ENCODE results near the gene MAPK14. TPM values are rescaled to one million over a fixed set of nuclear protein-coding genes. Genes with fewer than 3 reads are reported as not detected.

MAPK14 gene
- total and polyA plus RNA-seq, 9 of the 15 experiments (the other 6 are each of a cell fraction or from before 2014, with no cell fraction given) = 8.8 to 62.7 (median 35.5) TPM

DNA sequence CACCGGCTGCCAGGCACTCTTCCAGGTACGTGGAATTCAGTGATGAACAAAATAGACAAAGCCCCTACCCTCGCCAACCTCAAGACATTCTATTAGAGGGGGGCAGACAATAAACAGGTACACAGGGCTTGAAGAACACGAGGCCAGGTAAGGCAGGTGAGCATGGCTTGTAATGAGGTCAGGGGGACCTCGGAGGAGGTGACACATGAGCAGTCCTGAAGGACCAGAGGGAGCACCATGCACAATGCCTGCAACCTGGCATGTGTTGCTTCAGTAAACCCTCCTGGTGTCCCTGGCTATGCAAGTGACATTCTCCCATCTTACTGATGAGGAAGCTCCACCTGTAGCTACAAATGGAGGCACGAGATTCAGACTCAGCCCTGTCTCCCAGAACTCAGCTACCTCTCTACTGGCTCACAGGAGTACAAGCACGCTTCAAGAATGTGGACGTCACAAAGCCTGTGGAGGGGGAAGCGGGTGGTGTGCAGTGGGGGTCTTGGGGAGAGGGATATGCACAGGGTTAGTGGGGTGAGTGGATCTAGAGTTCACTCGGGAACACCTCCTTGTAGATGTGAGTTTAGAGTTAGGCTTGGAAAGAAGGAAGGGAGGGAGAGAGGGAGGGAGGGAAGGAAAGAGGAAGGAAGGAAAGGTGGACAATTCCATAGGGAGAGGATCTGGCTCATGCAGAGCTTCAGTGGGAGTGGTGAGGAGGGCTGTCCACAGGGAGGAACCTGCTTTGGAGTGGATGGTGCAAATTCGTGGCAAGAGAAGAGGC lies 95.1 kb downstream of the MAPK14 start (continued):
- TF ChIP-seq, protein P1, sequence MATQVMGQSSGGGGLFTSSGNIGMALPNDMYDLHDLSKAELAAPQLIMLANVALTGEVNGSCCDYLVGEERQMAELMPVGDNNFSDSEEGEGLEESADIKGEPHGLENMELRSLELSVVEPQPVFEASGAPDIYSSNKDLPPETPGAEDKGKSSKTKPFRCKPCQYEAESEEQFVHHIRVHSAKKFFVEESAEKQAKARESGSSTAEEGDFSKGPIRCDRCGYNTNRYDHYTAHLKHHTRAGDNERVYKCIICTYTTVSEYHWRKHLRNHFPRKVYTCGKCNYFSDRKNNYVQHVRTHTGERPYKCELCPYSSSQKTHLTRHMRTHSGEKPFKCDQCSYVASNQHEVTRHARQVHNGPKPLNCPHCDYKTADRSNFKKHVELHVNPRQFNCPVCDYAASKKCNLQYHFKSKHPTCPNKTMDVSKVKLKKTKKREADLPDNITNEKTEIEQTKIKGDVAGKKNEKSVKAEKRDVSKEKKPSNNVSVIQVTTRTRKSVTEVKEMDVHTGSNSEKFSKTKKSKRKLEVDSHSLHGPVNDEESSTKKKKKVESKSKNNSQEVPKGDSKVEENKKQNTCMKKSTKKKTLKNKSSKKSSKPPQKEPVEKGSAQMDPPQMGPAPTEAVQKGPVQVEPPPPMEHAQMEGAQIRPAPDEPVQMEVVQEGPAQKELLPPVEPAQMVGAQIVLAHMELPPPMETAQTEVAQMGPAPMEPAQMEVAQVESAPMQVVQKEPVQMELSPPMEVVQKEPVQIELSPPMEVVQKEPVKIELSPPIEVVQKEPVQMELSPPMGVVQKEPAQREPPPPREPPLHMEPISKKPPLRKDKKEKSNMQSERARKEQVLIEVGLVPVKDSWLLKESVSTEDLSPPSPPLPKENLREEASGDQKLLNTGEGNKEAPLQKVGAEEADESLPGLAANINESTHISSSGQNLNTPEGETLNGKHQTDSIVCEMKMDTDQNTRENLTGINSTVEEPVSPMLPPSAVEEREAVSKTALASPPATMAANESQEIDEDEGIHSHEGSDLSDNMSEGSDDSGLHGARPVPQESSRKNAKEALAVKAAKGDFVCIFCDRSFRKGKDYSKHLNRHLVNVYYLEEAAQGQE (IDR thresholded peaks at IDR 0.05; ENCODE audit: borderline replicate concordance) = no peak
- TF ChIP-seq, protein P1 (CRISPR knock-in tag; IDR thresholded peaks at IDR 0.05; ENCODE audit: low read depth) = no peak
- TF ChIP-seq KLF13 (tag; IDR thresholded peaks at IDR 0.05; ENCODE audit: borderline replicate concordance, low read depth) (no peak), SETDB1 (IDR thresholded peaks at IDR 0.05; ENCODE audit: low read length) (no peak), CBFB (CRISPR knock-in tag; IDR thresholded peaks at IDR 0.05) (0 out of 2 replicates have a peak, but pooled peaks have one; percentile 6), ZNF263 (CRISPR knock-in tag; IDR thresholded peaks at IDR 0.05; ENCODE audit: borderline replicate concordance) (peak; percentile 30; the same call in 1 of the 2 replicates), ZNF23 (CRISPR knock-in tag; IDR thresholded peaks at IDR 0.05) (no peak), KAT8 (IDR thresholded peaks at IDR 0.05; ENCODE audit: low read depth) (no peak), CXXC5 (CRISPR knock-in tag; IDR thresholded peaks at IDR 0.05) (no peak), CBX5 (IDR thresholded peaks at IDR 0.05; ENCODE audit: borderline replicate concordance, low read depth) (no peak), KDM4B (IDR thresholded peaks at IDR 0.05; ENCODE audit: borderline replicate concordance in 2 of 2, low read depth in 1 of 2) (no peak), EWSR1 (IDR thresholded peaks at IDR 0.05; ENCODE audit: borderline replicate concordance, low read depth, partially characterized antibody) (no peak), EZH2 (IDR thresholded peaks at IDR 0.05; ENCODE audit: borderline replicate concordance, low read depth, low read length) (no peak), ZNF436 (CRISPR knock-in tag; IDR thresholded peaks at IDR 0.05) (no peak), TSC22D4 (tag; IDR thresholded peaks at IDR 0.05) (0 out of 2 replicates have a peak, but pooled peaks have one; percentile 52)
- TF ChIP-seq, protein P2, sequence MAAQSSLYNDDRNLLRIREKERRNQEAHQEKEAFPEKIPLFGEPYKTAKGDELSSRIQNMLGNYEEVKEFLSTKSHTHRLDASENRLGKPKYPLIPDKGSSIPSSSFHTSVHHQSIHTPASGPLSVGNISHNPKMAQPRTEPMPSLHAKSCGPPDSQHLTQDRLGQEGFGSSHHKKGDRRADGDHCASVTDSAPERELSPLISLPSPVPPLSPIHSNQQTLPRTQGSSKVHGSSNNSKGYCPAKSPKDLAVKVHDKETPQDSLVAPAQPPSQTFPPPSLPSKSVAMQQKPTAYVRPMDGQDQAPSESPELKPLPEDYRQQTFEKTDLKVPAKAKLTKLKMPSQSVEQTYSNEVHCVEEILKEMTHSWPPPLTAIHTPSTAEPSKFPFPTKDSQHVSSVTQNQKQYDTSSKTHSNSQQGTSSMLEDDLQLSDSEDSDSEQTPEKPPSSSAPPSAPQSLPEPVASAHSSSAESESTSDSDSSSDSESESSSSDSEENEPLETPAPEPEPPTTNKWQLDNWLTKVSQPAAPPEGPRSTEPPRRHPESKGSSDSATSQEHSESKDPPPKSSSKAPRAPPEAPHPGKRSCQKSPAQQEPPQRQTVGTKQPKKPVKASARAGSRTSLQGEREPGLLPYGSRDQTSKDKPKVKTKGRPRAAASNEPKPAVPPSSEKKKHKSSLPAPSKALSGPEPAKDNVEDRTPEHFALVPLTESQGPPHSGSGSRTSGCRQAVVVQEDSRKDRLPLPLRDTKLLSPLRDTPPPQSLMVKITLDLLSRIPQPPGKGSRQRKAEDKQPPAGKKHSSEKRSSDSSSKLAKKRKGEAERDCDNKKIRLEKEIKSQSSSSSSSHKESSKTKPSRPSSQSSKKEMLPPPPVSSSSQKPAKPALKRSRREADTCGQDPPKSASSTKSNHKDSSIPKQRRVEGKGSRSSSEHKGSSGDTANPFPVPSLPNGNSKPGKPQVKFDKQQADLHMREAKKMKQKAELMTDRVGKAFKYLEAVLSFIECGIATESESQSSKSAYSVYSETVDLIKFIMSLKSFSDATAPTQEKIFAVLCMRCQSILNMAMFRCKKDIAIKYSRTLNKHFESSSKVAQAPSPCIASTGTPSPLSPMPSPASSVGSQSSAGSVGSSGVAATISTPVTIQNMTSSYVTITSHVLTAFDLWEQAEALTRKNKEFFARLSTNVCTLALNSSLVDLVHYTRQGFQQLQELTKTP (IDR thresholded peaks at IDR 0.05; ENCODE audit: low read depth in 1 of 2, partially characterized antibody in 2 of 2) = no peak
